ENCODE data around the gene BLVRA.

GRCh38 chr7:43769791-43770465 is 11.4 kb downstream of the BLVRA start:
- TF ChIP-seq CTCF (IDR thresholded peaks at IDR 0.05) (no peak), POLR2AphosphoS5 (IDR thresholded peaks at IDR 0.05) (no peak), POLR2A (IDR thresholded peaks at IDR 0.05) (no peak)
